Mesothelial cell of epicardium (in vitro differentiated cells): ENCODE results near the gene ME3. TPM values are rescaled to one million over a fixed set of nuclear protein-coding genes. Genes with fewer than 3 reads are reported as not detected.
"Not testable (repeated sequence)": the region's sequence is repeated elsewhere in the genome, so short reads cannot be mapped to it uniquely, and the experiment has no call there.

Source experiments
- DNase-seq, 2 experiments: peaks; one replicate each; pipeline ENCODE4 v3.0.0; 2021; ENCODE audit warnings: low spot score in 2 of 2; ENCODE audit not compliant: unreplicated experiment in 2 of 2
- H3K27ac Mint-ChIP-seq: 2 replicates; pipeline ENCODE4 v1.8.0; 2021; ENCODE audit warnings: mixed read lengths
- H3K27me3 Mint-ChIP-seq: 2 replicates; pipeline ENCODE4 v1.8.0; 2021; ENCODE audit warnings: low read depth, mixed read lengths
- H3K36me3 Mint-ChIP-seq: 2 replicates; pipeline ENCODE4 v1.8.0; 2021; ENCODE audit warnings: mixed read lengths
- H3K4me1 Mint-ChIP-seq: 2 replicates; pipeline ENCODE4 v1.8.0; 2021; ENCODE audit warnings: mixed read lengths
- H3K4me3 Mint-ChIP-seq: 2 replicates; pipeline ENCODE4 v1.8.0; 2021; ENCODE audit warnings: mild to moderate bottlenecking, moderate library complexity, mixed read lengths
- H3K9me3 Mint-ChIP-seq: 2 replicates; pipeline ENCODE4 v1.8.0; 2021; ENCODE audit warnings: mixed read lengths
- CTCF ChIP-seq: fragments of 200-600 bp; sonication (generic); IDR thresholded peaks from one replicate; pipeline ENCODE4 v1.5.0; 2021; ENCODE audit warnings: antibody characterized with exemption; ENCODE audit not compliant: unreplicated experiment
- total RNA-seq: library from RNA; stranded (reverse); gene quantifications from 3 replicates; pipeline ENCODE4 v1.2.1, GENCODE V29; 2021

Gene ME3
- total RNA-seq, 1 donor from 2014 or later, result 11.8 TPM

GRCh38 chr11:86442827-86443226 lies 229.6 kb downstream of the ME3 start:
- Mint-ChIP-seq H3K27ac (no peak overlapping the region), H3K4me1 (peaks cover 4% of the 10 kb centered on the region), H3K36me3 (no peaks in the 10 kb centered on the region), H3K9me3 (no peaks in the 10 kb centered on the region), H3K4me3 (no peak overlapping the region), H3K27me3 (no peaks in the 10 kb centered on the region)
- DNase-seq, result no peak
- no peak for TF ChIP-seq CTCF

- H3K27ac Mint-ChIP-seq, result no peak overlapping the region
- no peaks in the 10 kb centered on the region for H3K27me3 Mint-ChIP-seq
- H3K9me3 Mint-ChIP-seq, result no peaks in the 10 kb centered on the region
- H3K4me1 Mint-ChIP-seq, result peaks cover 4% of the 10 kb centered on the region
- DNase-seq, result no peak
- no peak for TF ChIP-seq CTCF
- H3K36me3 Mint-ChIP-seq, result no peaks in the 10 kb centered on the region
- H3K4me3 Mint-ChIP-seq, result no peak overlapping the region
Measured at GRCh38 chr11:86442420-86442819, 230.0 kb downstream of the ME3 start.

GRCh38 chr11:86440843-86441242 lies 231.6 kb downstream of the ME3 start:
- no peak overlapping the region for H3K4me3 Mint-ChIP-seq
- no peaks in the 10 kb centered on the region for H3K9me3 Mint-ChIP-seq

GRCh38 chr11:86440305-86440716 lies 232.1 kb downstream of the ME3 start:
- H3K4me1 Mint-ChIP-seq, result peaks cover 4% of the 10 kb centered on the region
- DNase-seq, result no peak
- H3K4me3 Mint-ChIP-seq, result no peak overlapping the region
- no peak for TF ChIP-seq CTCF
- no peak overlapping the region for H3K27ac Mint-ChIP-seq
- no peaks in the 10 kb centered on the region for H3K9me3 Mint-ChIP-seq
- H3K27me3 Mint-ChIP-seq, result no peaks in the 10 kb centered on the region
- no peaks in the 10 kb centered on the region for H3K36me3 Mint-ChIP-seq

More at GRCh38 chr11:86440843-86441242, 231.6 kb downstream of the ME3 start:
- no peak overlapping the region for H3K27ac Mint-ChIP-seq
- peaks cover 4% of the 10 kb centered on the region for H3K4me1 Mint-ChIP-seq
- H3K27me3 Mint-ChIP-seq, result no peaks in the 10 kb centered on the region
- no peak for DNase-seq
- TF ChIP-seq CTCF, result no peak
- no peaks in the 10 kb centered on the region for H3K36me3 Mint-ChIP-seq

- H3K4me1 Mint-ChIP-seq, result peaks cover 4% of the 10 kb centered on the region
- no peak overlapping the region for H3K4me3 Mint-ChIP-seq
- no peaks in the 10 kb centered on the region for H3K9me3 Mint-ChIP-seq
- no peaks in the 10 kb centered on the region for H3K36me3 Mint-ChIP-seq
- peak overlapping the region; percentile 62 for H3K27ac Mint-ChIP-seq
- DNase-seq, result no peak
- H3K27me3 Mint-ChIP-seq, result no peaks in the 10 kb centered on the region
- TF ChIP-seq CTCF, result no peak
Measured at GRCh38 chr11:86438685-86439084, 233.7 kb downstream of the ME3 start.

GRCh38 chr11:86435711-86436110 lies 236.7 kb downstream of the ME3 start:
- H3K4me3 Mint-ChIP-seq, result no peak overlapping the region
- H3K9me3 Mint-ChIP-seq, result peaks cover 15% of the 10 kb centered on the region
- peaks cover 4% of the 10 kb centered on the region for H3K4me1 Mint-ChIP-seq
- DNase-seq, result no peak
- H3K36me3 Mint-ChIP-seq, result peaks cover 13% of the 10 kb centered on the region
- H3K27ac Mint-ChIP-seq, result no peak overlapping the region
- no peaks in the 10 kb centered on the region for H3K27me3 Mint-ChIP-seq
- no peak for TF ChIP-seq CTCF

- Mint-ChIP-seq H3K9me3 (peaks cover 27% of the 10 kb centered on the region), H3K36me3 (peaks cover 25% of the 10 kb centered on the region)
- not testable (repeated sequence) for H3K27me3 Mint-ChIP-seq, H3K27ac Mint-ChIP-seq, H3K4me3 Mint-ChIP-seq, DNase-seq, H3K4me1 Mint-ChIP-seq
Measured at GRCh38 chr11:86433361-86434095, 238.9 kb downstream of the ME3 start.
